HEK293 (cell line): ENCODE results near the gene SPRED2.

Experiments
- GLI2 ChIP-seq: fragments of 450-650 bp; formaldehyde crosslinking; IDR thresholded peaks from 2 replicates; pipeline ENCODE4; 2017; ENCODE audit warnings: missing biosample characterization, missing genetic modification characterization, low read depth, borderline replicate concordance
- KLF7 ChIP-seq: fragments of 450-650 bp; formaldehyde crosslinking; IDR thresholded peaks from 2 replicates; pipeline ENCODE4 v1.5.1; 2016; ENCODE audit warnings: missing biosample characterization, missing genetic modification characterization, borderline replicate concordance
- MZF1 ChIP-seq: fragments of 450-650 bp; formaldehyde crosslinking; IDR thresholded peaks from 2 replicates; pipeline ENCODE4 v1.5.1; 2017; ENCODE audit warnings: missing biosample characterization, missing genetic modification characterization, borderline replicate concordance
- OSR2 ChIP-seq: fragments of 450-650 bp; formaldehyde crosslinking; IDR thresholded peaks from 2 replicates; pipeline ENCODE4 v1.5.1; 2016; ENCODE audit warnings: missing biosample characterization, missing genetic modification characterization
- OVOL3 ChIP-seq: fragments of 450-650 bp; formaldehyde crosslinking; IDR thresholded peaks from 2 replicates; pipeline ENCODE4 v1.5.1; 2016; ENCODE audit warnings: missing biosample characterization, missing genetic modification characterization
- PBX3 ChIP-seq: sonication (generic); formaldehyde crosslinking; IDR thresholded peaks from 2 replicates; pipeline ENCODE4 v1.8.1; 2022; ENCODE audit warnings: mild to moderate bottlenecking, moderate library complexity, missing genetic modification reagents
- PRDM4 ChIP-seq: fragments of 450-650 bp; formaldehyde crosslinking; IDR thresholded peaks from 2 replicates; pipeline ENCODE4 v1.5.1; 2017; ENCODE audit warnings: missing biosample characterization, missing genetic modification characterization
- REPIN1 ChIP-seq: fragments of 450-650 bp; formaldehyde crosslinking; IDR thresholded peaks from 2 replicates; pipeline ENCODE4 v1.5.1; 2017; ENCODE audit warnings: missing biosample characterization, missing genetic modification characterization, low read depth
- SETDB1 ChIP-seq: IDR thresholded peaks from one replicate; pipeline ENCODE4 v1.6.1; 2017; ENCODE audit warnings: mild to moderate bottlenecking, low read length, moderate library complexity, mixed read lengths; ENCODE audit not compliant: insufficient read length
- ZBTB17 ChIP-seq: fragments of 450-650 bp; formaldehyde crosslinking; IDR thresholded peaks from 2 replicates; pipeline ENCODE4 v1.5.1; 2016; ENCODE audit warnings: missing biosample characterization, missing genetic modification characterization
- ZBTB49 ChIP-seq: fragments of 450-650 bp; formaldehyde crosslinking; IDR thresholded peaks from 2 replicates; pipeline ENCODE4 v1.5.1; 2016; ENCODE audit warnings: missing biosample characterization, missing genetic modification characterization, low read depth
- ZBTB8A ChIP-seq: fragments of 450-650 bp; formaldehyde crosslinking; IDR thresholded peaks from 2 replicates; pipeline ENCODE4 v1.5.1; 2016; ENCODE audit warnings: missing biosample characterization, missing genetic modification characterization
- ZFP37 ChIP-seq: fragments of 450-650 bp; formaldehyde crosslinking; IDR thresholded peaks from 2 replicates; pipeline ENCODE4 v1.5.1; 2016; ENCODE audit warnings: missing biosample characterization, missing genetic modification characterization
- ZNF140 ChIP-seq: fragments of 450-650 bp; formaldehyde crosslinking; IDR thresholded peaks from 2 replicates; pipeline ENCODE4 v1.5.1; 2016; ENCODE audit warnings: missing biosample characterization, missing genetic modification characterization
- ZNF146 ChIP-seq: fragments of 450-650 bp; formaldehyde crosslinking; IDR thresholded peaks from 2 replicates; pipeline ENCODE4 v1.5.1; 2016; ENCODE audit warnings: missing biosample characterization, missing genetic modification characterization
- ZNF16 ChIP-seq: fragments of 450-650 bp; formaldehyde crosslinking; IDR thresholded peaks from 2 replicates; pipeline ENCODE4 v1.5.1; 2016; ENCODE audit warnings: low read depth, missing biosample characterization, missing genetic modification characterization
- ZNF169 ChIP-seq: fragments of 450-650 bp; formaldehyde crosslinking; IDR thresholded peaks from 2 replicates; pipeline ENCODE4 v1.5.1; 2016; ENCODE audit warnings: missing biosample characterization, missing genetic modification characterization
- ZNF18 ChIP-seq: fragments of 450-650 bp; formaldehyde crosslinking; IDR thresholded peaks from 2 replicates; pipeline ENCODE4 v1.5.1; 2016; ENCODE audit warnings: missing biosample characterization, missing genetic modification characterization
- ZNF23 ChIP-seq: fragments of 450-650 bp; formaldehyde crosslinking; IDR thresholded peaks from 2 replicates; pipeline ENCODE4 v1.5.1; 2016; ENCODE audit warnings: missing biosample characterization, missing genetic modification characterization, borderline replicate concordance
- ZNF274 ChIP-seq, 2 experiments: fragments of 200-500 bp in 1 of 2; fragments of 450-650 bp in 1 of 2; sonication (Bioruptor generic) in 1 of 2; formaldehyde crosslinking in 1 of 2; IDR thresholded peaks; 2 replicates each; pipeline versions ENCODE4 v1.5.1 to v1.6.1; 2014 to 2016; ENCODE audit warnings: borderline replicate concordance in 1 of 2, inconsistent platforms in 1 of 2, low read length in 1 of 2, missing biosample characterization in 1 of 2, missing genetic modification characterization in 1 of 2
- ZNF292 ChIP-seq: fragments of 450-650 bp; formaldehyde crosslinking; IDR thresholded peaks from 2 replicates; pipeline ENCODE4 v1.5.1; 2016; ENCODE audit warnings: low read depth, missing biosample characterization, missing genetic modification characterization, borderline replicate concordance
- ZNF548 ChIP-seq: fragments of 450-650 bp; formaldehyde crosslinking; IDR thresholded peaks from 2 replicates; pipeline ENCODE4 v1.5.1; 2016; ENCODE audit warnings: missing biosample characterization, missing genetic modification characterization
- ZNF555 ChIP-seq: fragments of 450-650 bp; formaldehyde crosslinking; conservative IDR thresholded peaks from 2 replicates; pipeline ENCODE4 v1.5.1; 2017; ENCODE audit warnings: missing biosample characterization, mild to moderate bottlenecking, missing genetic modification characterization, inconsistent platforms
- ZNF560 ChIP-seq: fragments of 450-650 bp; formaldehyde crosslinking; IDR thresholded peaks from 2 replicates; pipeline ENCODE4 v1.5.1; 2017; ENCODE audit warnings: missing biosample characterization, missing genetic modification characterization, borderline replicate concordance
- ZNF624 ChIP-seq: fragments of 450-650 bp; formaldehyde crosslinking; IDR thresholded peaks from 2 replicates; pipeline ENCODE4 v1.5.1; 2017; ENCODE audit warnings: missing biosample characterization, missing genetic modification characterization
- ZNF639 ChIP-seq: fragments of 450-650 bp; formaldehyde crosslinking; IDR thresholded peaks from 2 replicates; pipeline ENCODE4 v1.5.1; 2016; ENCODE audit warnings: missing biosample characterization, missing genetic modification characterization
- ZNF660 ChIP-seq: fragments of 450-650 bp; IDR thresholded peaks from 2 replicates; pipeline ENCODE4 v1.5.1; 2018; ENCODE audit warnings: missing biosample characterization, mild to moderate bottlenecking, missing genetic modification characterization
- ZNF664 ChIP-seq: fragments of 450-650 bp; formaldehyde crosslinking; IDR thresholded peaks from 2 replicates; pipeline ENCODE4 v1.5.1; 2016; ENCODE audit warnings: missing biosample characterization, missing genetic modification characterization
- ZNF701 ChIP-seq: fragments of 450-650 bp; formaldehyde crosslinking; IDR thresholded peaks from 2 replicates; pipeline ENCODE4 v1.5.1; 2016; ENCODE audit warnings: missing biosample characterization, missing genetic modification characterization
- ZSCAN18 ChIP-seq: fragments of 450-650 bp; formaldehyde crosslinking; IDR thresholded peaks from 2 replicates; pipeline ENCODE4 v1.5.1; 2016; ENCODE audit warnings: missing biosample characterization, missing genetic modification characterization

SPRED2 gene

GRCh38 chr2:65420712-65421431, 11.5 kb downstream of the SPRED2 start (continued):
- TF ChIP-seq ZSCAN18 (tag by site-specific recombination) (no peak), ZBTB8A (tag by site-specific recombination) (peak; percentile 83), ZFP37 (tag by site-specific recombination) (no peak), ZNF18 (tag by site-specific recombination) (no peak), GLI2 (tag by site-specific recombination) (no peak), KLF7 (tag by site-specific recombination) (no peak), OSR2 (no peak), OVOL3 (tag by site-specific recombination) (no peak), ZNF560 (tag by site-specific recombination) (no peak), REPIN1 (tag by site-specific recombination) (no peak), ZNF146 (no peak), ZNF140 (tag by site-specific recombination) (no peak), ZNF23 (tag by site-specific recombination) (no peak), ZNF274 (IDR thresholded peaks at IDR 0.05; ENCODE audit: low read length) (no peak), ZNF274 (tag by site-specific recombination; IDR thresholded peaks at IDR 0.05; ENCODE audit: borderline replicate concordance) (no peak), ZNF660 (tag by site-specific recombination) (no peak), ZNF169 (tag by site-specific recombination) (no peak), ZNF639 (tag by site-specific recombination) (no peak), MZF1 (no peak), ZBTB49 (tag by site-specific recombination) (no peak), ZNF16 (tag by site-specific recombination) (no peak), ZNF292 (tag by site-specific recombination) (no peak), SETDB1 (no peak), PBX3 (CRISPR knock-in tag) (no peak), PRDM4 (tag by site-specific recombination) (no peak), ZBTB17 (tag by site-specific recombination) (peak; percentile 37), ZNF624 (tag by site-specific recombination) (no peak), ZNF701 (tag by site-specific recombination) (no peak), ZNF548 (tag by site-specific recombination) (no peak), ZNF664 (tag by site-specific recombination) (no peak), ZNF555 (no peak)
